ENCODE measurements around the gene EHD3.

GRCh38 chr2:31238906-31239592 is 5.1 kb downstream of the EHD3 start:
- no peak for TF ChIP-seq CTCF (IDR thresholded peaks at IDR 0.05; ENCODE audit: low read length)
- no peak for TF ChIP-seq EZH2 (optimal IDR thresholded peaks at IDR 0.05; ENCODE audit: low read depth, low read length)

All from MM.1S (cell line).